22Rv1 (cell line): ENCODE measurements around the gene RAP1GAP.

ENCODE experiments used
- CTCF ChIP-seq: fragments of 450-650 bp; IDR thresholded peaks from 2 replicates; pipeline ENCODE4 v1.5.1; 2017; ENCODE audit warnings: mild to moderate bottlenecking
- ZFX ChIP-seq: fragments of 450-650 bp; IDR thresholded peaks from 2 replicates; pipeline ENCODE4 v1.6.1; 2017; ENCODE audit warnings: antibody characterized with exemption, borderline replicate concordance

DNA sequence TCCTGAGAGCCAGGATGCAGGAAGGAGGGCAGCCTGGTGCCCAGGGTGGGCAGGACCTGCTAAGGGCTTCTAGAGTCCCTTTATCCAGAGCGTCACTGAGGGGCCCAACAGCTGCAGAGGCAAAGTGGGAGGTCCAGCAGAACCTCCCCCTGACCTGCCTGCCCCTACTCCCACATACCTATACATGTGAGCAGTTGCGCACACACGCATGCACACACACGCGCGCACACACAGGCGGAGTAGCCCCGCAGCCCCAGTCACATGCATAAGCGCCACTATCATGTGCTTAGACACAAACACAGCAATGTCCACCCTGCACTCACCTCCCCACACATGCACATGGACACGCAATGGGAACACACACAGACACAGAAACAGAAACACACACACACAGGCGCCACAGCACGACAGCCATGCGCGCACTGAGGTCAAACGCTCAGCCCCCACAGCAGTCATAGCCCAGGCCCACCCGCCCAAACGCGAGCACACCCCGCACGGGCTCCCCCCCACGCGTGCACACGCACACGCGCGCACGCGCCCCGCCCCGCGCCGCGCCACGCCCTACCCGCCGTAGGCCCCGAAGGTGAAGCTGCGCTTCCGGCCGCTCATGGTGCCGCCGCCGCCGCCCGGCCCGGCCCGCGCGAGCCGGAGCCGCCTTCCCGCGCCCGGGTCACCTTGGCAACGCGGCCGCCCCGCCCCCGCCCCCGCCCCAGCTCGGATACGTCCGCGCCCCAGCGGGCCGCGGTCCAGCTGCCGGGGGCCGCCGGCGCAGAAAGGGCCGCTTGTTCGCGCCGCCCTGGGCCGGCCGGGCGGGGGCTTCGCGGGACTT, 17.7 kb downstream of the RAP1GAP start:
- TF ChIP-seq CTCF, result no peak
- no peak for TF ChIP-seq ZFX
